Activated CD4-positive, alpha-beta T cell treated with anti-CD3 and anti-CD28 coated beads for 4 hours (primary cell): Measurements from ENCODE around the gene PRUNE2.

Source experiments
- DNase-seq, 2 donors: peaks; one replicate each; pipeline ENCODE4 v3.0.0-alpha.2; 2020

The PRUNE2 gene

GRCh38 chr9:76725885-76726284 lies 180.0 kb downstream of the PRUNE2 start:
- DNase-seq: no peak

- DNase-seq: no peak
These were observed 180.8 kb downstream of the PRUNE2 start for GRCh38 chr9:76725011-76725546.

- no peak for DNase-seq
These were observed 185.7 kb downstream of the PRUNE2 start for GRCh38 chr9:76720245-76720644.

- DNase-seq: no peak
These were observed 187.7 kb downstream of the PRUNE2 start for GRCh38 chr9:76718166-76718565.

GRCh38 chr9:76717613-76718012 lies 188.3 kb downstream of the PRUNE2 start:
- DNase-seq: no peak

- DNase-seq: no peak
These were observed 188.7 kb downstream of the PRUNE2 start for GRCh38 chr9:76717176-76717575.

- no peak for DNase-seq
These were observed 189.7 kb downstream of the PRUNE2 start for GRCh38 chr9:76716085-76716672.

GRCh38 chr9:76713381-76713780 lies 192.5 kb downstream of the PRUNE2 start:
- no peak for DNase-seq

- DNase-seq: no peak
These were observed 196.9 kb downstream of the PRUNE2 start for GRCh38 chr9:76709020-76709419.

- DNase-seq: no peak
These were observed 198.4 kb downstream of the PRUNE2 start for GRCh38 chr9:76707510-76707909.

GRCh38 chr9:76704593-76705204 lies 201.2 kb downstream of the PRUNE2 start:
- peak in 1 of 2 donors; percentile 3 for DNase-seq

GRCh38 chr9:76703270-76703669 lies 202.6 kb downstream of the PRUNE2 start:
- no peak for DNase-seq

GRCh38 chr9:76701441-76702039 lies 204.4 kb downstream of the PRUNE2 start:
- DNase-seq: no peak

- DNase-seq: no peak
These were observed 205.0 kb downstream of the PRUNE2 start for GRCh38 chr9:76700916-76701315.

GRCh38 chr9:76699971-76700370 lies 205.9 kb downstream of the PRUNE2 start:
- DNase-seq: no peak

GRCh38 chr9:76697554-76697953 lies 208.4 kb downstream of the PRUNE2 start:
- no peak for DNase-seq

GRCh38 chr9:76697081-76697480 lies 208.8 kb downstream of the PRUNE2 start:
- no peak for DNase-seq

- DNase-seq: no peak
These were observed 212.0 kb downstream of the PRUNE2 start for GRCh38 chr9:76693912-76694311.

GRCh38 chr9:76692458-76693129 lies 213.3 kb downstream of the PRUNE2 start:
- no peak for DNase-seq

GRCh38 chr9:76691517-76692313 lies 214.2 kb downstream of the PRUNE2 start:
- no peak for DNase-seq

GRCh38 chr9:76690973-76691370 lies 214.9 kb downstream of the PRUNE2 start:
- DNase-seq: no peak

- no peak for DNase-seq
These were observed 215.5 kb downstream of the PRUNE2 start for GRCh38 chr9:76690246-76690972.
